SK-N-SH (cell line): ENCODE measurements around the gene SCN3B. TPM values are rescaled to one million over a fixed set of nuclear protein-coding genes. Genes with fewer than 3 reads are reported as not detected.

Experiments
- CTCF ChIA-PET: fragments of 300-600, 350-600 bp; formaldehyde crosslinking; extraction: SDS; loops from one replicate; lab custom pipeline; 2021; lab: Yijun Ruan, JAX
- POLR2A ChIA-PET: fragments of 350-600 bp; sonication (Branson Sonifier 250); formaldehyde crosslinking; extraction: SDS; loops from one replicate; lab custom pipeline; 2020; ENCODE audit warnings: antibody characterized with exemption, inconsistent platforms; lab: Yijun Ruan, JAX
- DNase-seq: peaks from one replicate; pipeline ENCODE4 v3.0.0; 2012
- H2AFZ ChIP-seq: fragments of 200-600 bp; sonication (generic); 2 replicates; pipeline ENCODE4 v1.8.1; 2016; ENCODE audit warnings: antibody characterized with exemption, mild to moderate bottlenecking, low read depth
- H3F3A ChIP-seq: fragments of 200-600 bp; sonication (generic); replicated peaks from 2 replicates; pipeline ENCODE3; 2016; ENCODE audit warnings: antibody characterized with exemption, mild to moderate bottlenecking; ENCODE audit not compliant: insufficient read depth
- H3K27ac ChIP-seq, 2 experiments: fragments of 200-500 bp in 1 of 2; fragments of 200-600 bp in 1 of 2; sonication (Bioruptor generic) in 1 of 2; sonication (generic), shearing (Covaris generic) in 1 of 2; 2 replicates each; pipeline versions ENCODE4 v1.5.1 to v1.6.1; 2014 to 2016; ENCODE audit warnings: low read depth in 2 of 2, inconsistent platforms in 1 of 2, low read length in 1 of 2, mild to moderate bottlenecking in 1 of 2, mixed read lengths in 1 of 2
- H3K27me3 ChIP-seq: fragments of 200-600 bp; sonication (generic), shearing (Covaris generic); 2 replicates; pipeline ENCODE4 v1.6.1; 2016; ENCODE audit warnings: mixed run types; ENCODE audit not compliant: insufficient read depth
- H3K36me3 ChIP-seq, 2 experiments: fragments of 200-500 bp in 1 of 2; fragments of 200-600 bp in 1 of 2; sonication (Bioruptor generic) in 1 of 2; sonication (generic) in 1 of 2; replicated peaks in 1 of 2; 2 replicates each; pipeline versions ENCODE3 to v1.5.1; 2014 to 2016; ENCODE audit warnings: low read length in 1 of 2, mild to moderate bottlenecking in 1 of 2; ENCODE audit not compliant: insufficient read depth in 2 of 2, control insufficient read depth in 1 of 2
- H3K4me1 ChIP-seq, 2 experiments: fragments of 200-500 bp in 1 of 2; fragments of 200-600 bp in 1 of 2; sonication (Bioruptor generic) in 1 of 2; sonication (generic), shearing (Covaris generic) in 1 of 2; 2 replicates each; pipeline versions ENCODE4 v1.5.1 to v1.6.1; 2014 to 2016; ENCODE audit warnings: low read depth in 1 of 2, low read length in 1 of 2, mixed run types in 1 of 2; ENCODE audit not compliant: insufficient read depth in 2 of 2, control insufficient read depth in 1 of 2
- H3K4me2 ChIP-seq: fragments of 200-600 bp; sonication (generic), shearing (Covaris generic); 2 replicates; pipeline ENCODE4 v1.6.1; 2017; ENCODE audit warnings: mixed run types
- H3K4me3 ChIP-seq, 2 experiments: fragments of 200-500 bp in 1 of 2; fragments of 200-600 bp in 1 of 2; sonication (Bioruptor generic) in 1 of 2; sonication (generic), shearing (Covaris generic) in 1 of 2; 2 replicates each; pipeline versions ENCODE4 v1.5.1 to v1.8.1; 2014 to 2016; ENCODE audit warnings: low read depth in 2 of 2, inconsistent platforms in 1 of 2, low read length in 1 of 2, mild to moderate bottlenecking in 1 of 2, mixed read lengths in 1 of 2, moderate library complexity in 1 of 2
- H3K79me2 ChIP-seq: fragments of 200-600 bp; sonication (generic); 2 replicates; pipeline ENCODE4 v1.8.1; 2017; ENCODE audit warnings: mild to moderate bottlenecking; ENCODE audit not compliant: insufficient read depth
- H3K9ac ChIP-seq: fragments of 200-600 bp; sonication (generic); 2 replicates; pipeline ENCODE4 v1.6.1; 2017; ENCODE audit warnings: mixed run types
- H3K9me2 ChIP-seq: fragments of 200-600 bp; sonication (generic); 2 replicates; pipeline ENCODE4 v1.6.1; 2017; ENCODE audit warnings: mixed run types
- H3K9me3 ChIP-seq: fragments of 200-600 bp; sonication (generic); 2 replicates; pipeline ENCODE4 v1.6.1; 2017; ENCODE audit warnings: mixed run types, mild to moderate bottlenecking, moderate library complexity
- H4K20me1 ChIP-seq: fragments of 200-600 bp; sonication (generic); 2 replicates; pipeline ENCODE4 v1.6.1; 2017; ENCODE audit warnings: mild to moderate bottlenecking, mixed run types; ENCODE audit not compliant: insufficient read depth
- ELF1 ChIP-seq: IDR thresholded peaks from 2 replicates; pipeline ENCODE4 v1.4.0; 2012
- EP300 ChIP-seq, 2 experiments: IDR thresholded peaks; 2 replicates each; pipeline versions ENCODE4 v1.4.0 to v1.6.1; 2012; ENCODE audit warnings: borderline replicate concordance in 1 of 2, low read depth in 1 of 2, low read length in 1 of 2
- FOXM1 ChIP-seq: IDR thresholded peaks from 2 replicates; pipeline ENCODE4 v1.4.0; 2012; ENCODE audit warnings: low read depth, mild to moderate bottlenecking
- MAX ChIP-seq: IDR thresholded peaks from 2 replicates; pipeline ENCODE4 v1.4.0; 2012; ENCODE audit warnings: low read depth
- MEF2A ChIP-seq: IDR thresholded peaks from 2 replicates; pipeline ENCODE4 v1.4.0; 2012; ENCODE audit warnings: low read depth, borderline replicate concordance
- MXI1 ChIP-seq: IDR thresholded peaks from 2 replicates; pipeline ENCODE4 v1.6.1; 2012; ENCODE audit warnings: mild to moderate bottlenecking, low read depth, low read length, improper control_type of control experiment
- NFIC ChIP-seq: IDR thresholded peaks from 2 replicates; pipeline ENCODE4 v1.4.0; 2012; ENCODE audit warnings: borderline replicate concordance
- NRF1 ChIP-seq: IDR thresholded peaks from 2 replicates; pipeline ENCODE4 v1.6.1; 2012; ENCODE audit warnings: low read depth, mild to moderate bottlenecking, low read length
- PBX3 ChIP-seq: IDR thresholded peaks from 2 replicates; pipeline ENCODE4; 2012
- RXRA ChIP-seq: IDR thresholded peaks from 2 replicates; pipeline ENCODE4 v1.4.0; 2012; ENCODE audit warnings: low read depth, mild to moderate bottlenecking, borderline replicate concordance
- TCF12 ChIP-seq: IDR thresholded peaks from 2 replicates; pipeline ENCODE4 v1.4.0; 2012
- USF1 ChIP-seq: IDR thresholded peaks from 2 replicates; pipeline ENCODE4 v1.4.0; 2012; ENCODE audit warnings: low read depth, borderline replicate concordance
- USF2 ChIP-seq: fragments of 150-350 bp; IDR thresholded peaks from 2 replicates; pipeline ENCODE4 v1.6.1; 2017; ENCODE audit warnings: antibody characterized with exemption, low read length, low read depth, borderline replicate concordance
- WGBS: methylation state at CpG from one replicate; pipeline ENCODE4 v1.1.6; 2017; ENCODE audit warnings: low lambda C conversion rate; 5-methylcytosine and 5-hydroxymethylcytosine counted together
- polyA plus RNA-seq, 3 experiments: library from polyadenylated mRNA; depleted of rRNA; stranded (reverse); fragments of >200 nt; gene quantifications; 2 replicates each; pipeline ENCODE4 v1.2.3, GENCODE V29; 2012
- TF ChIP-seq, protein P1 (sequence below): fragments of 150-350 bp; IDR thresholded peaks from 2 replicates; pipeline ENCODE4 v1.6.1; 2016; ENCODE audit warnings: mild to moderate bottlenecking, low read depth, low read length

Gene SCN3B, protein sequence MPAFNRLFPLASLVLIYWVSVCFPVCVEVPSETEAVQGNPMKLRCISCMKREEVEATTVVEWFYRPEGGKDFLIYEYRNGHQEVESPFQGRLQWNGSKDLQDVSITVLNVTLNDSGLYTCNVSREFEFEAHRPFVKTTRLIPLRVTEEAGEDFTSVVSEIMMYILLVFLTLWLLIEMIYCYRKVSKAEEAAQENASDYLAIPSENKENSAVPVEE
- 0.23 and 0.44 TPM in 2 replicates for polyA plus RNA-seq (2012; rRNA removed)
- polyA plus RNA-seq (2012; cell fraction: cytosol; rRNA removed), result 0.32 and 0.58 TPM in 2 replicates
- polyA plus RNA-seq (2012; cell fraction: nucleus; rRNA removed), result 0.43 and 0.59 TPM in 2 replicates

- no peak for TF ChIP-seq USF1
- no peak for TF ChIP-seq FOXM1
- TF ChIP-seq ELF1, result no peak
- TF ChIP-seq PBX3, result no peak
- TF ChIP-seq NRF1, result peak; percentile 79
- TF ChIP-seq MAX, result peak; percentile 52
- no peak for TF ChIP-seq MEF2A
- TF ChIP-seq, protein P1, sequence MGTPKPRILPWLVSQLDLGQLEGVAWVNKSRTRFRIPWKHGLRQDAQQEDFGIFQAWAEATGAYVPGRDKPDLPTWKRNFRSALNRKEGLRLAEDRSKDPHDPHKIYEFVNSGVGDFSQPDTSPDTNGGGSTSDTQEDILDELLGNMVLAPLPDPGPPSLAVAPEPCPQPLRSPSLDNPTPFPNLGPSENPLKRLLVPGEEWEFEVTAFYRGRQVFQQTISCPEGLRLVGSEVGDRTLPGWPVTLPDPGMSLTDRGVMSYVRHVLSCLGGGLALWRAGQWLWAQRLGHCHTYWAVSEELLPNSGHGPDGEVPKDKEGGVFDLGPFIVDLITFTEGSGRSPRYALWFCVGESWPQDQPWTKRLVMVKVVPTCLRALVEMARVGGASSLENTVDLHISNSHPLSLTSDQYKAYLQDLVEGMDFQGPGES, result no peak
- TF ChIP-seq RXRA, result no peak
- peak; percentile 74; the same call in 1 of the 2 replicates for TF ChIP-seq MXI1
- TF ChIP-seq EP300 (IDR thresholded peaks at IDR 0.05; ENCODE audit: borderline replicate concordance in 1 of 2, low read depth in 1 of 2, low read length in 1 of 2), result 0 out of 4 replicates have a peak, but pooled peaks of 1 of the 2 experiments have one; percentile 6
- Histone ChIP-seq H3K4me3 (peak within 1 kb of the TSS; percentile 72 to 76), H3K9me3 (no peaks in the 10 kb centered on the region), H3K27ac (peak within 1 kb of the TSS in 1 of 2 experiments; percentile 90; a peak in 2 of 4 replicates), H3K4me1 (peaks cover 0 to 21% of the 10 kb centered on the region in 2 experiments; a peak in 2 of 4 replicates), H3K79me2 (no peaks in the 10 kb centered on the region), H3K27me3 (peaks cover 15% of the 10 kb centered on the region; the same call in 1 of the 2 replicates), H3K9ac (peak within 1 kb of the TSS; percentile 36; the same call in 1 of the 2 replicates), H3F3A (no peaks in the 10 kb centered on the region), H3K9me2 (no peaks in the 10 kb centered on the region), H3K36me3 (no peaks in the 10 kb centered on the region), H2AFZ (peak within 1 kb of the TSS; percentile 93), H4K20me1 (no peaks in the 10 kb centered on the region), H3K4me2 (peak within 1 kb of the TSS; percentile 96)
- DNase-seq, result peak; percentile 99
- WGBS, result 2% methylated on average over 18 of the region's 44 CpGs
- POLR2A ChIA-PET, result interaction anchor here (0.5 to 2.2 kb wide), 4 partner anchors 16 to 562 kb away, joined by 6 to 13 read pairs (median 10); no protein-coding TSS in a partner anchor
- CTCF ChIA-PET, result interaction anchor here (0.8 to 14.4 kb wide), 19 partner anchors 12 to 79 kb away, joined by 3 to 388 read pairs (median 8); no protein-coding TSS in a partner anchor
Observed at GRCh38 chr11:123654566-123655081, at the start of gene SCN3B. Gene SCN3B, minus strand, starts transcription at chr11:123654624. Its CDS starts 823 bp downstream, at chr11:123653801.

GRCh38 chr11:123702696-123703095 lies 48.3 kb upstream of the SCN3B start:
- TF ChIP-seq USF2 (no peak), TCF12 (no peak), NFIC (no peak)
- TF ChIP-seq, all 33 proteins: peak for 0
- Histone ChIP-seq H3K4me3 (no peak overlapping the region), H3K27me3 (peaks cover 11% of the 10 kb centered on the region; the same call in 1 of the 2 replicates), H3K4me1 (peaks cover 0 to 2% of the 10 kb centered on the region in 2 experiments; a peak in 2 of 4 replicates), H3K27ac (no peak overlapping the region), H3K79me2 (no peaks in the 10 kb centered on the region), H4K20me1 (no peaks in the 10 kb centered on the region), H3F3A (no peaks in the 10 kb centered on the region), H3K9me2 (no peaks in the 10 kb centered on the region), H3K4me2 (no peak overlapping the region), H3K9me3 (no peaks in the 10 kb centered on the region), H2AFZ (no peak overlapping the region), H3K36me3 (no peaks in the 10 kb centered on the region), H3K9ac (no peak overlapping the region)
- ChIA-PET POLR2A (no interaction called here), CTCF (interaction anchor here (1.1 to 15.3 kb wide), 5 partner anchors 8 to 122 kb away, joined by 4 to 441 read pairs (median 26); partner anchors contain the start of gene SCN3B)
- WGBS, result 29% methylated on average over 2 of the region's 2 CpGs
- DNase-seq, result no peak
